Neuronal stem cell (in vitro differentiated cells): ENCODE data around the gene RAB8A.

ENCODE experiments used
- DNase-seq: peaks from one replicate; pipeline ENCODE4 v3.0.0-alpha.2; 2013; ENCODE audit warnings: low spot score
- H2AFZ ChIP-seq: one replicate; pipeline ENCODE4 v1.6.1; 2013; ENCODE audit warnings: mild to moderate bottlenecking, low read length, inconsistent platforms
- H2AK5ac ChIP-seq: 2 replicates; pipeline ENCODE4 v1.6.1; 2013; ENCODE audit warnings: low read depth, mild to moderate bottlenecking, inconsistent platforms, low read length, moderate library complexity, mixed read lengths
- H2BK120ac ChIP-seq: 2 replicates; pipeline ENCODE4 v1.6.1; 2013; ENCODE audit warnings: low read depth, mild to moderate bottlenecking, inconsistent platforms, low read length, moderate library complexity, mixed read lengths
- H2BK12ac ChIP-seq: one replicate; pipeline ENCODE4 v1.6.1; 2013; ENCODE audit warnings: low read length, inconsistent platforms
- H2BK15ac ChIP-seq: 2 replicates; pipeline ENCODE4 v1.6.1; 2013; ENCODE audit warnings: mild to moderate bottlenecking, low read length, inconsistent platforms, mixed read lengths
- H2BK5ac ChIP-seq: one replicate; pipeline ENCODE4 v1.6.1; 2013; ENCODE audit warnings: inconsistent platforms, mild to moderate bottlenecking, low read length, moderate library complexity
- H3K14ac ChIP-seq: one replicate; pipeline ENCODE4 v1.6.1; 2013; ENCODE audit warnings: low read length, inconsistent platforms
- H3K18ac ChIP-seq: 2 replicates; pipeline ENCODE4 v1.6.1; 2013; ENCODE audit warnings: low read length, inconsistent platforms
- H3K23ac ChIP-seq: 2 replicates; pipeline ENCODE4 v1.6.1; 2013; ENCODE audit warnings: low read depth, mild to moderate bottlenecking, mixed read lengths, low read length, inconsistent platforms; ENCODE audit not compliant: poor library complexity
- H3K27ac ChIP-seq: replicated peaks from 3 replicates; pipeline ENCODE4 v1.5.1; 2013; ENCODE audit warnings: low read length, inconsistent platforms
- H3K27me3 ChIP-seq, 3 experiments: 2 replicates each; pipeline ENCODE4 v1.6.1; 2013; ENCODE audit warnings: low read length in 3 of 3, mild to moderate bottlenecking in 2 of 3, inconsistent platforms in 1 of 3, low read depth in 1 of 3, mixed read lengths in 1 of 3, moderate library complexity in 1 of 3; ENCODE audit not compliant: control insufficient read depth in 3 of 3, insufficient read depth in 3 of 3
- H3K36me3 ChIP-seq, 2 donors: replicated peaks in 1 of 2; 2 replicates each; pipeline ENCODE4 v1.6.1; 2013; ENCODE audit warnings: low read length in 2 of 2; ENCODE audit not compliant: control insufficient read depth in 2 of 2, insufficient read depth in 2 of 2
- H3K4ac ChIP-seq: 2 replicates; pipeline ENCODE4 v1.6.1; 2013; ENCODE audit warnings: inconsistent platforms, mild to moderate bottlenecking, low read length, moderate library complexity
- H3K4me1 ChIP-seq, 2 donors: 1 replicate in 1 of 2; 2 replicates in 1 of 2; pipeline ENCODE4 v1.6.1; 2013; ENCODE audit warnings: low read length in 2 of 2, low read depth in 1 of 2; ENCODE audit not compliant: control insufficient read depth in 2 of 2, insufficient read depth in 1 of 2
- H3K4me2 ChIP-seq: one replicate; pipeline ENCODE4 v1.6.1; 2013; ENCODE audit warnings: mild to moderate bottlenecking, low read length, inconsistent platforms; ENCODE audit not compliant: insufficient read depth, poor library complexity, severe bottlenecking
- H3K4me3 ChIP-seq, 2 donors: 2 replicates each; pipeline ENCODE4 v1.5.1; 2013; ENCODE audit warnings: low read length in 2 of 2, mild to moderate bottlenecking in 2 of 2, inconsistent platforms in 1 of 2, moderate library complexity in 1 of 2
- H3K79me1 ChIP-seq: one replicate; pipeline ENCODE4 v1.6.1; 2013; ENCODE audit warnings: low read depth, mild to moderate bottlenecking, inconsistent platforms, low read length, moderate library complexity
- H3K9ac ChIP-seq: one replicate; pipeline ENCODE4 v1.6.1; 2013; ENCODE audit warnings: mild to moderate bottlenecking, low read depth, low read length, inconsistent platforms; ENCODE audit not compliant: poor library complexity
- H3K9me3 ChIP-seq, 2 donors: replicated peaks in 1 of 2; 2 replicates each; pipeline versions ENCODE3 to v1.6.1; 2013; ENCODE audit warnings: low read length in 2 of 2, mild to moderate bottlenecking in 2 of 2, inconsistent platforms in 1 of 2, low read depth in 1 of 2, mixed read lengths in 1 of 2, moderate library complexity in 1 of 2; ENCODE audit not compliant: control insufficient read depth in 2 of 2, insufficient read depth in 1 of 2
- H4K8ac ChIP-seq: one replicate; pipeline ENCODE4 v1.6.1; 2013; ENCODE audit warnings: low read depth, mild to moderate bottlenecking, inconsistent platforms, low read length, moderate library complexity
- H4K91ac ChIP-seq: one replicate; pipeline ENCODE4 v1.6.1; 2013; ENCODE audit warnings: low read length, low read depth, mild to moderate bottlenecking, inconsistent platforms; ENCODE audit not compliant: poor library complexity
- WGBS, 2 donors: extraction: QIAGEN DNeasy Blood & Tissue Kit; methylation state at CpG; one replicate each; pipeline ENCODE4 v1.1.7; 2013; ENCODE audit warnings: missing lambda C conversion rate in 2 of 2, mixed read lengths in 1 of 2; ENCODE audit not compliant: insufficient read length in 2 of 2, insufficient replicate concordance in 1 of 2; ENCODE audit errors: extremely low coverage in 2 of 2; 5-methylcytosine and 5-hydroxymethylcytosine counted together

Gene RAB8A

DNA sequence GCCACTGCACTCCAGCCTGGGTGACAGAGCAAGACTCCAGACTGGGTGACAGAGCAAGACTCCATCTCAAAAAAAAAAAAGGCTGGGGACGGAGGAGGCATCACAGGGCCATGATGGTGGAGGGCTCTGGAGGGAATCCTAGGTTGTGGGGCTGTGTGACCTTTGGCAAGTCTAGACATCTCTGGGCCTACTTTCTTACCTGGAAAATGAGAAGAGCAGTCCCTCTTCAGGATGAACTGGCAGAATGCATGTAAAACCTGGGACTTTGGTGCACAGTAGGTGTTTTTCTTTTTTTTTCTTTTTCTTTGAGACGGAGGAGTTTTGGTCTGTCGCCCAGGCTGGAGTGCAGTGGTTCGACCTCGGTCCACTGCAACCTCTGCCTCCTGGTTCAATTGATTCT lies 48.0 kb downstream of the RAB8A start:
- Histone ChIP-seq H3K4me3 (no peak overlapping the region), H2BK12ac (no peak overlapping the region), H3K4me2 (no peak overlapping the region), H3K4ac (no peak overlapping the region), H2BK5ac (no peak overlapping the region), H3K36me3 (no peaks in the 10 kb centered on the region), H2BK120ac (no peak overlapping the region), H2AK5ac (no peak overlapping the region), H3K9me3 (no peaks in the 10 kb centered on the region), H3K18ac (no peak overlapping the region), H2BK15ac (no peak overlapping the region), H3K4me1 (no peaks in the 10 kb centered on the region), H4K8ac (no peak overlapping the region), H3K27me3 (no peaks in the 10 kb centered on the region), H2AFZ (no peak overlapping the region), H3K27ac (no peak overlapping the region), H3K9ac (no peak overlapping the region), H4K91ac (no peak overlapping the region), H3K14ac (no peak overlapping the region), H3K79me1 (no peaks in the 10 kb centered on the region), H3K23ac (no peak overlapping the region)
- no peak for DNase-seq
- no CpG with 5 or more reads among the region's 5 CpGs for WGBS, 2 donors

- WGBS, 2 donors, result no CpG with 5 or more reads among the region's 6 CpGs
- no peak overlapping the region for H2AFZ ChIP-seq
- H2BK12ac ChIP-seq, result no peak overlapping the region
- H3K4me2 ChIP-seq, result no peak overlapping the region
- no peak overlapping the region for H3K14ac ChIP-seq
- H3K4ac ChIP-seq, result no peak overlapping the region
- H3K36me3 ChIP-seq, result no peaks in the 10 kb centered on the region
- H3K23ac ChIP-seq, result no peak overlapping the region
- H3K18ac ChIP-seq, result no peak overlapping the region
- H4K91ac ChIP-seq, result no peak overlapping the region
- H2BK120ac ChIP-seq, result no peak overlapping the region
- H3K27ac ChIP-seq, result no peak overlapping the region
- H2BK15ac ChIP-seq, result no peak overlapping the region
- no peak overlapping the region for H3K9ac ChIP-seq
- no peak for DNase-seq
- H3K27me3 ChIP-seq, result no peaks in the 10 kb centered on the region
- no peaks in the 10 kb centered on the region for H3K9me3 ChIP-seq
- H2AK5ac ChIP-seq, result no peak overlapping the region
- H3K4me1 ChIP-seq, result no peaks in the 10 kb centered on the region
- no peak overlapping the region for H3K4me3 ChIP-seq
- no peaks in the 10 kb centered on the region for H3K79me1 ChIP-seq
- no peak overlapping the region for H4K8ac ChIP-seq
- H2BK5ac ChIP-seq, result no peak overlapping the region
Observed at GRCh38 chr19:16160445-16160942, 48.8 kb downstream of the RAB8A start.

DNA sequence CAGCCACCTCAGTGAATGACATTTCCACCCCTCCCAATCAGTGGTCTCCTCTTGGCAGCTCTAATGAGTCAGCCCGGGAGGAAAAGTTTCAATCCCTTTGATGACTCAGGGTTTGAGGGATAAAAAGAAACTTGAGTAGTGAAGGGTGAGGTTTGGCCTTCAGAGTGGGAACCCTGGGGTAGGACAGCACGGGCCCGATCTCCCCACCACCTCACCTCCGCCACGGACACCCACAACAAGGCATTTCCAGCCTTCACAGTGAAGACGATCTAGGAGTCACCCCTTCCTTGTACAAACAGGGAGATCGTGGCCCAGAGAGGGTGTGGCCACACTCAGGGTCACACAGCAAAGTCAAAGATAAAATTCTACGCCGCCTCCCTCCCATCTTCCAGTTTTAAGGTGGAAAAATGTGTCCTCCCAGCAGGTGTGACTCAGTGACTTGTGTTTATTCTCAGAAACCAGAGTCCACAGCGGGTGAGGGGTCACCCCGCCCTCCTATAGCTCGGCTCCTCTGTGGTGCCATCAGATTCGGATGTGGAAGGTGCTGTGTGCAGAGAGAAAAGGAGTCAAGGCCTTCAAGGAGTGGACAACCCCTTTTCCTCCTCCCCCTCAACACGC lies 49.4 kb downstream of the RAB8A start:
- Histone ChIP-seq H3K9me3 (no peaks in the 10 kb centered on the region), H3K79me1 (no peaks in the 10 kb centered on the region), H3K14ac (no peak overlapping the region), H3K18ac (no peak overlapping the region), H3K4ac (no peak overlapping the region), H3K9ac (peak overlapping the region; percentile 66), H3K4me2 (no peak overlapping the region), H4K8ac (peak overlapping the region; percentile 24), H3K4me3 (no peak overlapping the region), H2BK5ac (no peak overlapping the region), H4K91ac (no peak overlapping the region), H2BK120ac (no peak overlapping the region), H2BK12ac (no peak overlapping the region), H3K27me3 (no peaks in the 10 kb centered on the region), H3K4me1 (no peaks in the 10 kb centered on the region), H3K36me3 (no peaks in the 10 kb centered on the region), H2AFZ (no peak overlapping the region), H3K27ac (no peak overlapping the region), H2BK15ac (no peak overlapping the region), H2AK5ac (peak overlapping the region; percentile 65), H3K23ac (no peak overlapping the region)
- WGBS, 2 donors, result no CpG with 5 or more reads among the region's 14 CpGs
- DNase-seq, result no peak

- Histone ChIP-seq H2AFZ (no peak overlapping the region), H3K9ac (no peak overlapping the region), H2BK120ac (no peak overlapping the region), H3K4me3 (no peak overlapping the region), H4K91ac (no peak overlapping the region), H3K18ac (no peak overlapping the region), H3K4me2 (no peak overlapping the region), H3K27ac (no peak overlapping the region), H3K4ac (no peak overlapping the region), H3K9me3 (no peaks in the 10 kb centered on the region), H2BK15ac (no peak overlapping the region), H3K4me1 (no peaks in the 10 kb centered on the region), H3K36me3 (no peaks in the 10 kb centered on the region), H3K27me3 (no peaks in the 10 kb centered on the region), H3K23ac (no peak overlapping the region), H3K79me1 (no peaks in the 10 kb centered on the region), H3K14ac (no peak overlapping the region), H2AK5ac (no peak overlapping the region), H2BK5ac (no peak overlapping the region), H2BK12ac (no peak overlapping the region), H4K8ac (no peak overlapping the region)
- DNase-seq, result no peak
- WGBS, 2 donors, result no CpG with 5 or more reads among the region's 3 CpGs
Observed at GRCh38 chr19:16161840-16162239, 50.2 kb downstream of the RAB8A start.
